HL-60 (cell line): ENCODE measurements around the gene HEPACAM.

Experiments used
- CTCF ChIP-seq: IDR thresholded peaks from one replicate; pipeline ENCODE4 v1.5.1; 2011; ENCODE audit warnings: low read length, control low read depth, inconsistent platforms; ENCODE audit not compliant: insufficient read depth
- GABPA ChIP-seq: IDR thresholded peaks from 2 replicates; pipeline ENCODE4 v1.6.1; 2012; ENCODE audit warnings: low read depth
- POLR2AphosphoS5 ChIP-seq: IDR thresholded peaks from 2 replicates; pipeline ENCODE4 v1.6.1; 2012; ENCODE audit warnings: low read depth
- REST ChIP-seq: IDR thresholded peaks from 2 replicates; pipeline ENCODE4 v1.6.1; 2012; ENCODE audit warnings: low read depth; ENCODE audit not compliant: insufficient replicate concordance
- SPI1 ChIP-seq: IDR thresholded peaks from 2 replicates; pipeline ENCODE4 v1.6.1; 2012; ENCODE audit warnings: low read depth, mild to moderate bottlenecking, borderline replicate concordance

- TF ChIP-seq CTCF (no peak), POLR2AphosphoS5 (no peak), GABPA (no peak), REST (no peak), SPI1 (peak; percentile 34; the same call in 1 of the 2 replicates)
Measured at GRCh38 chr11:124970925-124971324, 35.1 kb upstream of the HEPACAM start.
